ENCODE results near the gene MYRIP.
"Not testable (repeated sequence)": the region's sequence is repeated elsewhere in the genome, so short reads cannot be mapped to it uniquely, and the experiment has no call there.

Gene MYRIP

GRCh38 chr3:39809181-39809994, at the start of gene MYRIP:
Gene MYRIP, plus strand, starts transcription at chr3:39809609. Its CDS starts 91,208 bp downstream, at chr3:39900817.
- DNase-seq (ENCODE audit: low spot score), result no peak

- DNase-seq (ENCODE audit: low spot score), result no peak
Measured at GRCh38 chr3:39760325-39760724, 49.1 kb upstream of the MYRIP start.

- no peak for DNase-seq (ENCODE audit: low spot score)
Measured at GRCh38 chr3:39762537-39763070, 46.8 kb upstream of the MYRIP start.

- DNase-seq (ENCODE audit: low spot score), result no peak
Measured at GRCh38 chr3:39763390-39763789, 46.0 kb upstream of the MYRIP start.

- no peak for DNase-seq (ENCODE audit: low spot score)
Measured at GRCh38 chr3:39765575-39765974, 43.8 kb upstream of the MYRIP start.

GRCh38 chr3:39766433-39766832, 43.0 kb upstream of the MYRIP start:
- no peak for DNase-seq (ENCODE audit: low spot score)

GRCh38 chr3:39766909-39767308, 42.5 kb upstream of the MYRIP start:
- not testable (repeated sequence) for DNase-seq (ENCODE audit: low spot score)

GRCh38 chr3:39778168-39778567, 31.2 kb upstream of the MYRIP start:
- not testable (repeated sequence) for DNase-seq (ENCODE audit: low spot score)

GRCh38 chr3:39779511-39780230, 29.7 kb upstream of the MYRIP start:
- DNase-seq (ENCODE audit: low spot score), result no peak

- DNase-seq (ENCODE audit: low spot score), result no peak
Measured at GRCh38 chr3:39780352-39780751, 29.1 kb upstream of the MYRIP start.

GRCh38 chr3:39781025-39781424, 28.4 kb upstream of the MYRIP start:
- no peak for DNase-seq (ENCODE audit: low spot score)

GRCh38 chr3:39781632-39782031, 27.8 kb upstream of the MYRIP start:
- DNase-seq (ENCODE audit: low spot score), result no peak

GRCh38 chr3:39783680-39784079, 25.7 kb upstream of the MYRIP start:
- no peak for DNase-seq (ENCODE audit: low spot score)

- no peak for DNase-seq (ENCODE audit: low spot score)
Measured at GRCh38 chr3:39784922-39785321, 24.5 kb upstream of the MYRIP start.

- no peak for DNase-seq (ENCODE audit: low spot score)
Measured at GRCh38 chr3:39788128-39788883, 21.1 kb upstream of the MYRIP start.

- DNase-seq (ENCODE audit: low spot score), result no peak
Measured at GRCh38 chr3:39791603-39792002, 17.8 kb upstream of the MYRIP start.

- no peak for DNase-seq (ENCODE audit: low spot score)
Measured at GRCh38 chr3:39794880-39795279, 14.5 kb upstream of the MYRIP start.

- no peak for DNase-seq (ENCODE audit: low spot score)
Measured at GRCh38 chr3:39801216-39801615, 8.2 kb upstream of the MYRIP start.

GRCh38 chr3:39802486-39802885, 6.9 kb upstream of the MYRIP start:
- not testable (repeated sequence) for DNase-seq (ENCODE audit: low spot score)

- no peak for DNase-seq (ENCODE audit: low spot score)
Measured at GRCh38 chr3:39803956-39804355, 5.5 kb upstream of the MYRIP start.

- no peak for DNase-seq (ENCODE audit: low spot score)
Measured at GRCh38 chr3:39804951-39805350, 4.5 kb upstream of the MYRIP start.

- no peak for DNase-seq (ENCODE audit: low spot score)
Measured at GRCh38 chr3:39805650-39806049, 3.8 kb upstream of the MYRIP start.
